Thyroid gland (tissue), 4 donors: ENCODE data around the gene ARMC10.

Experiments
- CTCF ChIP-seq, 6 experiments: fragments of 200-600 bp in 3 of 6; fragments of 450-650 bp in 3 of 6; sonication (generic) in 3 of 6; IDR thresholded peaks; one replicate each; pipeline ENCODE4 v1.5.1; 2016 to 2019; ENCODE audit warnings: antibody characterized with exemption in 6 of 6, mild to moderate bottlenecking in 2 of 6, inconsistent platforms in 1 of 6, moderate library complexity in 1 of 6
- POLR2A ChIP-seq, 2 donors: fragments of 450-650 bp; IDR thresholded peaks; one replicate each; pipeline ENCODE4 v1.6.1; 2017; ENCODE audit warnings: antibody characterized with exemption in 2 of 2, mild to moderate bottlenecking in 2 of 2, moderate library complexity in 1 of 2

DNA sequence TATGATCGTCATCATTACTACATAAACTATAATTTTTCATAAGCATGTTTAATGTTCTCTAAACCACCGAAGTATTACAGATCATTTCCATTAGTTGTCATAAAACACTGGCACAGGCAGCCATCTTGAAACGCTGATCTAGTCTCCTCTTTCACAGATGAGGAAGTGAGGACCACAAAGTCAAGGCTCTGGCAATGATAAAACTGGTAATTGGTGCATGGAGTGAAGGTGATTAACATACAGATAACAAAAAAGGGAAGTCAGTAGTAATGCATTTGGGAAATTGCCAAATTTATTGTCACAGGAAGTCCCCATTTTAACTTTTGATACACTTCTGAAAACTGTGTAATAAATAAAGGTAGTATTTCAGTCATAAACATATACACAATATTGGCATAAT lies 49.6 kb upstream of the ARMC10 start:
- TF ChIP-seq POLR2A (IDR thresholded peaks at IDR 0.05) (no peak), CTCF (IDR thresholded peaks at IDR 0.05) (no peak)
